ENCODE results near the gene PEX11B.

PEX11B gene

DNA sequence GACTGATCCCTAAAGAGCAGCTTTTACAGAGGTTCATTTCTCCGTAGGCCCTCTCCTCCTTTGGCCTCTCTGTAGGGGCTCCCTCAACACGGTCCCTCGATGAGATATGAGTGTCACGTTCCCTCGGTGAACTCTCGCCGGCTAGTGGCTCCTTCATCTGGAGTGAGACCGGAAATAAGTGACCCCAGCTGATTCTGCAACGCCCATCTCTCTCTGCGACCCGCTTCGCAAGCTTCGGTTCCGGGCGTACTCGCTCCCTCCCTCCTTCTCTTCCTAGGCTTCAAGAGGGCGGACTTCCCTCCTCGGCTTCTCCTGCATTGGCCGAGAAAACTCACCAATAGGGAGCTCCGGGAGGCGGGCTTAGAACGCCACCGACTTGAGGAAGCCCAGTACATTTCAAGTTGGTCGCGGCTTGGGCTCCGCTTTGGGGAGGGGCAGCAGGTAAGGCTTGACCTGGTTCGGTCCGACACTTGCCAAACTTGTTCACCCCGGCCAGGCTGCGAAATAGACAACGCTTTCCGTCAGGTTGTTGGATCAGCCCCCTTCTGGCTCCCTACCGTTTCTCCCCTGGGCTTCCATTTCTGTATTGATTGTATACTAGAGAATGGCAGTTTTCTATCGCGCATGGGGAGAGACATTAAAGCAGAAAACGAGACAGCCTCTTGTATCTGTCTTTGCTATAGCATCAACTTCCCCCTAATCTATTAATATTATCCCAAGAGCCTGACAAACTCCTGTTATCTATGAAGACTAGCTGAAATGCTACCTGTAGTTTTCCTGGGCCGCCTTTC is 46.0 kb upstream of the PEX11B start, which contains the start of the genes ANKRD34A and POLR3GL (continued):
- TF ChIP-seq CTCF (tag by site-specific recombination; IDR thresholded peaks at IDR 0.05) (no peak), ZNF362 (tag by site-specific recombination; IDR thresholded peaks at IDR 0.05) (no peak), ZNF529 (tag by site-specific recombination; IDR thresholded peaks at IDR 0.05; ENCODE audit: insufficient replicate concordance) (no peak), SALL2 (tag by site-specific recombination; IDR thresholded peaks at IDR 0.05; ENCODE audit: borderline replicate concordance) (no peak), REST (tag by site-specific recombination; IDR thresholded peaks at IDR 0.05) (no peak), ZNF585B (tag by site-specific recombination; IDR thresholded peaks at IDR 0.05) (no peak), ZBTB48 (tag by site-specific recombination; IDR thresholded peaks at IDR 0.05) (peak; percentile 98), ZNF169 (tag by site-specific recombination; IDR thresholded peaks at IDR 0.05) (no peak), SCRT2 (tag by site-specific recombination; IDR thresholded peaks at IDR 0.05) (no peak), ZNF404 (tag by site-specific recombination; IDR thresholded peaks at IDR 0.05) (no peak), MZF1 (tag by site-specific recombination; IDR thresholded peaks at IDR 0.05; ENCODE audit: borderline replicate concordance) (0 out of 2 replicates have a peak, but pooled peaks have one; percentile 12), ZNF366 (tag by site-specific recombination; conservative IDR thresholded peaks at IDR 0.05) (peak; percentile 98), YY2 (tag by site-specific recombination; IDR thresholded peaks at IDR 0.05) (no peak), ZNF16 (tag by site-specific recombination; IDR thresholded peaks at IDR 0.05; ENCODE audit: low read depth) (no peak), ZFP41 (tag by site-specific recombination; IDR thresholded peaks at IDR 0.05; ENCODE audit: borderline replicate concordance) (no peak), HOXD13 (CRISPR knock-in tag; IDR thresholded peaks at IDR 0.05; ENCODE audit: borderline replicate concordance) (no peak), ZNF449 (tag by site-specific recombination; IDR thresholded peaks at IDR 0.05) (peak; percentile 99), PRDM1 (tag by site-specific recombination; IDR thresholded peaks at IDR 0.05) (no peak), ZNF677 (tag by site-specific recombination; IDR thresholded peaks at IDR 0.05) (no peak), BCL6B (tag by site-specific recombination; IDR thresholded peaks at IDR 0.05) (no peak), ZBTB21 (tag by site-specific recombination; IDR thresholded peaks at IDR 0.05) (no peak), ZNF792 (tag by site-specific recombination; IDR thresholded peaks at IDR 0.05) (no peak), ZFP37 (tag by site-specific recombination; IDR thresholded peaks at IDR 0.05) (no peak), ZNF621 (tag by site-specific recombination; IDR thresholded peaks at IDR 0.05) (no peak), HOXC10 (CRISPR knock-in tag; IDR thresholded peaks at IDR 0.05) (no peak)
- TF ChIP-seq, protein P1, sequence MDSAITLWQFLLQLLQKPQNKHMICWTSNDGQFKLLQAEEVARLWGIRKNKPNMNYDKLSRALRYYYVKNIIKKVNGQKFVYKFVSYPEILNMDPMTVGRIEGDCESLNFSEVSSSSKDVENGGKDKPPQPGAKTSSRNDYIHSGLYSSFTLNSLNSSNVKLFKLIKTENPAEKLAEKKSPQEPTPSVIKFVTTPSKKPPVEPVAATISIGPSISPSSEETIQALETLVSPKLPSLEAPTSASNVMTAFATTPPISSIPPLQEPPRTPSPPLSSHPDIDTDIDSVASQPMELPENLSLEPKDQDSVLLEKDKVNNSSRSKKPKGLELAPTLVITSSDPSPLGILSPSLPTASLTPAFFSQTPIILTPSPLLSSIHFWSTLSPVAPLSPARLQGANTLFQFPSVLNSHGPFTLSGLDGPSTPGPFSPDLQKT (IDR thresholded peaks at IDR 0.05; ENCODE audit: borderline replicate concordance, low read depth, low read length): no peak
- TF ChIP-seq, protein P2, sequence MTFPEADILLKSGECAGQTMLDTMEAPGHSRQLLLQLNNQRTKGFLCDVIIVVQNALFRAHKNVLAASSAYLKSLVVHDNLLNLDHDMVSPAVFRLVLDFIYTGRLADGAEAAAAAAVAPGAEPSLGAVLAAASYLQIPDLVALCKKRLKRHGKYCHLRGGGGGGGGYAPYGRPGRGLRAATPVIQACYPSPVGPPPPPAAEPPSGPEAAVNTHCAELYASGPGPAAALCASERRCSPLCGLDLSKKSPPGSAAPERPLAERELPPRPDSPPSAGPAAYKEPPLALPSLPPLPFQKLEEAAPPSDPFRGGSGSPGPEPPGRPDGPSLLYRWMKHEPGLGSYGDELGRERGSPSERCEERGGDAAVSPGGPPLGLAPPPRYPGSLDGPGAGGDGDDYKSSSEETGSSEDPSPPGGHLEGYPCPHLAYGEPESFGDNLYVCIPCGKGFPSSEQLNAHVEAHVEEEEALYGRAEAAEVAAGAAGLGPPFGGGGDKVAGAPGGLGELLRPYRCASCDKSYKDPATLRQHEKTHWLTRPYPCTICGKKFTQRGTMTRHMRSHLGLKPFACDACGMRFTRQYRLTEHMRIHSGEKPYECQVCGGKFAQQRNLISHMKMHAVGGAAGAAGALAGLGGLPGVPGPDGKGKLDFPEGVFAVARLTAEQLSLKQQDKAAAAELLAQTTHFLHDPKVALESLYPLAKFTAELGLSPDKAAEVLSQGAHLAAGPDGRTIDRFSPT (tag by site-specific recombination; IDR thresholded peaks at IDR 0.05): no peak

Data from HEK293 (cell line).